Astrocyte (in vitro differentiated cells and primary cell): ENCODE results near the gene DNAH17. TPM values are rescaled to one million over a fixed set of nuclear protein-coding genes. Genes with fewer than 3 reads are reported as not detected.

ENCODE experiments used
- DNase-seq: peaks from one replicate; pipeline ENCODE4 v3.0.0-alpha.2; 2010; ENCODE audit warnings: low read depth
- FAIRE-seq: peaks from 2 replicates; lab custom pipeline; 2011; peaks lifted over from hg19 to GRCh38; lab: Jason Lieb, UNC
- H2AFZ ChIP-seq: 2 replicates; pipeline ENCODE4 v1.6.0; 2012; ENCODE audit warnings: low read depth, low read length, inconsistent platforms
- H3K27ac ChIP-seq: 2 replicates; pipeline ENCODE4 v1.5.1; 2011; ENCODE audit warnings: low read depth, low read length, inconsistent platforms
- H3K27me3 ChIP-seq: 2 replicates; pipeline ENCODE4 v1.6.0; 2011; ENCODE audit warnings: low read length, inconsistent platforms; ENCODE audit not compliant: insufficient read depth
- H3K36me3 ChIP-seq: 2 replicates; pipeline ENCODE4 v1.5.1; 2011; ENCODE audit warnings: low read length, inconsistent platforms; ENCODE audit not compliant: insufficient read depth
- H3K4me1 ChIP-seq: 2 replicates; pipeline ENCODE4 v1.5.1; 2011; ENCODE audit warnings: low read length, inconsistent platforms; ENCODE audit not compliant: insufficient read depth
- H3K4me2 ChIP-seq: 2 replicates; pipeline ENCODE4 v1.6.0; 2012; ENCODE audit warnings: low read length, inconsistent platforms
- H3K4me3 ChIP-seq: 2 replicates; pipeline ENCODE4 v1.5.1; 2011; ENCODE audit warnings: low read depth, mild to moderate bottlenecking, low read length, inconsistent platforms; ENCODE audit not compliant: insufficient read depth
- H3K79me2 ChIP-seq: 2 replicates; pipeline ENCODE4 v1.6.0; 2012; ENCODE audit warnings: mild to moderate bottlenecking, low read length, inconsistent platforms; ENCODE audit not compliant: insufficient read depth
- H3K9ac ChIP-seq: 2 replicates; pipeline ENCODE4 v1.6.0; 2012; ENCODE audit warnings: mild to moderate bottlenecking, low read length, inconsistent platforms
- H3K9me3 ChIP-seq: 2 replicates; pipeline ENCODE4 v1.5.1; 2012; ENCODE audit warnings: low read depth, mild to moderate bottlenecking, low read length, inconsistent platforms; ENCODE audit not compliant: insufficient read depth
- H4K20me1 ChIP-seq: 2 replicates; pipeline ENCODE4 v1.6.0; 2012; ENCODE audit warnings: low read length, inconsistent platforms; ENCODE audit not compliant: insufficient read depth
- H3K27ac Mint-ChIP-seq: one replicate; pipeline ENCODE4 v1.8.0; 2021; ENCODE audit warnings: mild to moderate bottlenecking, mixed read lengths; ENCODE audit not compliant: unreplicated experiment
- H3K27me3 Mint-ChIP-seq: one replicate; pipeline ENCODE4 v1.8.0; 2021; ENCODE audit warnings: low read depth, mixed read lengths; ENCODE audit not compliant: unreplicated experiment
- H3K36me3 Mint-ChIP-seq: one replicate; pipeline ENCODE4 v1.8.0; 2021; ENCODE audit warnings: low read depth, mixed read lengths; ENCODE audit not compliant: unreplicated experiment
- H3K4me1 Mint-ChIP-seq: one replicate; pipeline ENCODE4 v1.8.0; 2021; ENCODE audit warnings: low read depth, mixed read lengths; ENCODE audit not compliant: unreplicated experiment
- H3K4me3 Mint-ChIP-seq: one replicate; pipeline ENCODE4 v1.8.0; 2021; ENCODE audit warnings: mild to moderate bottlenecking, moderate library complexity, mixed read lengths; ENCODE audit not compliant: unreplicated experiment
- H3K9me3 Mint-ChIP-seq: one replicate; pipeline ENCODE4 v1.8.0; 2021; ENCODE audit warnings: mild to moderate bottlenecking, mixed read lengths; ENCODE audit not compliant: unreplicated experiment
- CTCF ChIP-seq: IDR thresholded peaks from 2 replicates; pipeline ENCODE4 v1.5.1; 2011; ENCODE audit warnings: low read depth, mild to moderate bottlenecking, inconsistent platforms, low read length, moderate library complexity; ENCODE audit not compliant: insufficient read depth
- EZH2 ChIP-seq: IDR thresholded peaks from 2 replicates; pipeline ENCODE4 v1.6.1; 2012; ENCODE audit warnings: mild to moderate bottlenecking, low read length, inconsistent platforms; ENCODE audit not compliant: insufficient read depth
- total RNA-seq: library from RNA; stranded (reverse); gene quantifications from 2 replicates; pipeline ENCODE4 v1.2.1, GENCODE V29; 2021

Gene DNAH17
- total RNA-seq, 1 donor from 2014 or later: 0.14 TPM

DNA sequence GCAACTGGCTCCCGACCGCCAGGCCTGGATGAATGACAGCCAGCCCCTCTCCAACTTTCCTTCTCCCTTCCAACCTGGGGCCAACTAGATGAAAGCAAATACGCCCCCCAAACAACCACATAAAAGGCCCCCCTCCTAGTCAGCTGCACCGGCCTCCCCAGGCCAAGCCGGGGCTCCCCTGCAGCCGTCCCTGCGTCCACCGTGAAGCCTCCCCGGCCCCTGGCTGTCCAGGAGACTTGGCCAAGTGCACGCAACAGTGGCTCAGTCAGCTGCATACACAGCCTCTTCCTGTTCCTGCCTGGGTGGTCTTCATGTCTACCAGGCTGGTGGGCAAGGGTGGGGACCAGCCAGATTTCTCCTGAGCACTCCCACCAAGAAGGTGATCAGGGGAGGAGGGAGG is 16.0 kb downstream of the DNAH17 start:
- TF ChIP-seq EZH2 (no peak), CTCF (no peak)
- DNase-seq (no peak), FAIRE-seq (no peak)
- H3K27ac ChIP-seq: no peak overlapping the region
- no peaks in the 10 kb centered on the region for H4K20me1 ChIP-seq
- H3K27me3 ChIP-seq: peaks cover 4% of the 10 kb centered on the region
- Mint-ChIP-seq H3K9me3 (peaks cover 3% of the 10 kb centered on the region), H3K27ac (no peak overlapping the region), H3K4me3 (no peak overlapping the region), H3K36me3 (no peaks in the 10 kb centered on the region), H3K27me3 (peaks cover 10% of the 10 kb centered on the region), H3K4me1 (no peaks in the 10 kb centered on the region)
- H3K4me1 ChIP-seq: peaks cover 11% of the 10 kb centered on the region
- no peaks in the 10 kb centered on the region for H3K79me2 ChIP-seq
- H3K36me3 ChIP-seq: no peaks in the 10 kb centered on the region
- H3K9ac ChIP-seq: no peak overlapping the region
- H3K4me2 ChIP-seq: no peak overlapping the region
- peaks cover 2% of the 10 kb centered on the region for H3K9me3 ChIP-seq
- no peak overlapping the region for H3K4me3 ChIP-seq
- no peak overlapping the region for H2AFZ ChIP-seq

DNA sequence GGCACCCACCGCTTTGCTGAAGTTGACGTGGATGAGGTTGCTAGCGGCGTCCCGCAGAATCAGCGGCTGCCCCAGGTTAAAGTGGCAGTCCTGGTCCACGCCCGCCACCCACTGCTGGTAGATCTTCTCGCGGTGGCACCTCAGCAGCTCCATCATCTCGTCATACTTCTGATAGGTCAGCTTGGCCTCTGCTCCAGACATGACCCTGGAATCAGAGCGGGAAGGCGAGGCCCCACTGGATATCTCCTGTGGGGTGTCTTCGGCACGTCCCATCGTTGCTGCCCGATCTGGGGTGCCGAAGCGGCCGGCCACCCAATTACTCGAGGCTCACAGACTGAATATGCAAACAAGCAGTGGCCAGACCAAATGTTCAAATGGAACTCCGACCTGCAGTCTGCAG is 16.5 kb downstream of the DNAH17 start:
- no peak for DNase-seq
- TF ChIP-seq CTCF: no peak
- TF ChIP-seq EZH2: no peak
- Histone ChIP-seq H3K9me3 (peaks cover 2% of the 10 kb centered on the region), H3K79me2 (no peaks in the 10 kb centered on the region), H3K27me3 (peaks cover 4% of the 10 kb centered on the region), H3K4me1 (peaks cover 11% of the 10 kb centered on the region), H4K20me1 (no peaks in the 10 kb centered on the region), H3K4me3 (no peak overlapping the region), H3K27ac (no peak overlapping the region), H3K4me2 (no peak overlapping the region), H3K36me3 (no peaks in the 10 kb centered on the region), H3K9ac (no peak overlapping the region), H2AFZ (no peak overlapping the region)
- H3K36me3 Mint-ChIP-seq: no peaks in the 10 kb centered on the region
- H3K27ac Mint-ChIP-seq: no peak overlapping the region
- H3K9me3 Mint-ChIP-seq: peaks cover 3% of the 10 kb centered on the region
- H3K4me1 Mint-ChIP-seq: no peaks in the 10 kb centered on the region
- peaks cover 10% of the 10 kb centered on the region for H3K27me3 Mint-ChIP-seq
- no peak overlapping the region for H3K4me3 Mint-ChIP-seq
- FAIRE-seq: no peak

DNA sequence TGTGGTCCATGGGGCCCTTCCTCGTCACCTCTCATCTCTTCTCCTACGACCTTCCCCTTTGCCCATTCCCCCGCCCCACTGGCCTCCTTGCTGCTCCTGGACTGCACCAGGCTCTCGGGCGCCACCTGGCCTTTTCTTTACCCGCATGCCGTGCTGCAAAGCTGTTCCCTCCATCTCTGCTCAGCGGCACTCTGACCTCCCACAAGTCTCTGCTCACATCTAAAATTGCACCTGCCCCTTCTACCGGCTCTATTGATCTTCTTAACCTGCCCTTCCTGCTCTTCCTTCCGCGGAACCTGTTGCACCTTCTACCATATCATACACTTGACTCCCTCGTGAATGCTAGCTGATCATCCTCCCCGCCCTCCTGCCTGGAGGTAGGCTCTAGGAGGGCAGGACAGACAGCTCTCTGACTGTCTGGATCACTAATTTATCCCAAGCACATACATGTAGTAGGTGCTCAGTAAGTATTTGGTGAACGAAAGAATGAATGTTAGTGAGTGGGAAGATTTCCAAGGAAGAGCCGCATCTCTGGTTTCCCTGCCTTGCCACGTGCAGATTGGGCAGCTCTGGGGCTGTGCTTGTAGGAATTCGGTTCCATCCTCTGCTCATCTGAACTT is 17.3 kb downstream of the DNAH17 start:
- Histone ChIP-seq H3K9ac (no peak overlapping the region), H3K9me3 (peaks cover 2% of the 10 kb centered on the region), H3K4me2 (no peak overlapping the region), H4K20me1 (no peaks in the 10 kb centered on the region), H3K79me2 (no peaks in the 10 kb centered on the region), H3K4me3 (no peak overlapping the region), H2AFZ (no peak overlapping the region), H3K36me3 (no peaks in the 10 kb centered on the region), H3K27ac (no peak overlapping the region), H3K27me3 (peaks cover 4% of the 10 kb centered on the region), H3K4me1 (peaks cover 11% of the 10 kb centered on the region)
- no peaks in the 10 kb centered on the region for H3K36me3 Mint-ChIP-seq
- peaks cover 3% of the 10 kb centered on the region for H3K9me3 Mint-ChIP-seq
- H3K27me3 Mint-ChIP-seq: peaks cover 8% of the 10 kb centered on the region
- H3K4me3 Mint-ChIP-seq: no peak overlapping the region
- TF ChIP-seq EZH2 (no peak), CTCF (no peak)
- DNase-seq (no peak), FAIRE-seq (no peak)
- no peaks in the 10 kb centered on the region for H3K4me1 Mint-ChIP-seq
- no peak overlapping the region for H3K27ac Mint-ChIP-seq
